Stimulated activated CD4-positive, alpha-beta T cell treated with anti-CD3 and anti-CD28 coated beads, TNF-alpha, amount 100 ng/mL, for 48 hours (primary cell): Measurements from ENCODE around the gene RBM10.

Experiments used
- DNase-seq, 3 donors: peaks; one replicate each; pipeline ENCODE4 v3.0.0-alpha.2; 2020; ENCODE audit warnings: low read depth in 3 of 3

The RBM10 gene

GRCh38 chrX:47148946-47149345, 3.9 kb downstream of the RBM10 start:
- DNase-seq, result no peak

DNA sequence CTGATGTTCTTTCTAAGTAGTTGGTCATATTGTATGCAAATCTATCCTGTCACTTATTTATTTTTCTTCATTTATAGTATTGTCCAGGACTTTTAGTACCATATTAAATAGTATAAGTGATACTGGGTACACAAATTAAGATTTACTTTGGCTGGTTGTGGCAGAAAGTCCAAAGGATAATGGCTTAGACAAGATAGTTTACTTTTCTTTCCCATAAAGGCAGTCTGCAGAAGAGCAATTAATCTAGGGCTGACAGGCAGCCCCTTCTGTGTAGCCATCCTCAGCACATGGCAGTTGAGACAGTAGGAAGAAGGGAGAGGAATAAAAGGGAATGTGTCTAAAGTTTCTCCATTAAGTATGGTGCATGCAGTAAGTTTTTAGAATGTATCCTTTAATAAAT, 6.4 kb downstream of the RBM10 start:
- DNase-seq, result no peak

DNA sequence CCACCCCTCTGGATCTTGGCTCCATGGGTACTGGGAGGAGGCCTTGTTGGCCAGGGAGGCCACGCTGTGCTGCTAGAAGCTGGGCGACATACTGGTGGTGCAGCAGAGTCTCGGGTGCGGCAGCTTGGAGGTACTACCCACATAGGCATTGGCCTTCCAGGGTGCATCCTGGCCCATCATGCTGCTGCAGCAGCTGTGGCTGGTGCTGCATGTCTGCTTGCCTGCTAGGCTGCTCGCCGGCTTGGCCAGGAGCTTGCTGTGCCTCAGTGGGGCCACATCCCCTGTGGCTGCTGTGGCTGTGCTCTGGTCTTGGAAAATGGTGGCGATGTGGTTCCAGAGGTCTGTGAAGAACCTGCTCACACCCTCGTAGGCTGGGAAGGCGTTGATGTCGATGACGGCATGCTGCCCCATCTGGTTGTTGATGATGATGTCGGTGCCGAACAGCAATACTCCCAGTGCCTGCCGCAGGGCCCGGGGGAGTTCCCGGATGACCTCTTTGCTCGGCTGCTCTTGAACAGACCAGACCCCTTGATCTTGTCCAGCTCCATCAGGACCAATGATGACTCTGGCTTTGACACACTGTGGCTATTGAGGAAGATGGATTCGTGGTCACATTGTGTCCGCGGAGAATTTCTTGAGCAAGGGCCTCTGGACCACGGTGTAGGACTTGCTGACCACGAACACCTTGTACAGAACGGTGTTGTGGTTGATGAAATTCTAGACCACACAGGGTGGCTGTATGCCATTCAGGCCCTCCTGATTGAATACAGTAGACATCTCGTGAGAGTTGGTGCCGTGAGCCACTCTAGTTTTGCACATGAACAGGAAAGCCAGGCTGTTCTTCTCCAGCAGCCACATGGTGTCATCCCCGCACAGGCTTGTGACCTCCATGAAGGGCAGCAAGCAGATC, 11.8 kb downstream of the RBM10 start:
- DNase-seq, result no peak

GRCh38 chrX:47158131-47158530, 13.1 kb downstream of the RBM10 start:
- no peak for DNase-seq

GRCh38 chrX:47158781-47159180, 13.8 kb downstream of the RBM10 start:
- DNase-seq, result no peak

- DNase-seq, result no peak
Observed at GRCh38 chrX:47160781-47161180, 15.8 kb downstream of the RBM10 start.

GRCh38 chrX:47162927-47163583, 18.0 kb downstream of the RBM10 start:
- DNase-seq, result no peak

DNA sequence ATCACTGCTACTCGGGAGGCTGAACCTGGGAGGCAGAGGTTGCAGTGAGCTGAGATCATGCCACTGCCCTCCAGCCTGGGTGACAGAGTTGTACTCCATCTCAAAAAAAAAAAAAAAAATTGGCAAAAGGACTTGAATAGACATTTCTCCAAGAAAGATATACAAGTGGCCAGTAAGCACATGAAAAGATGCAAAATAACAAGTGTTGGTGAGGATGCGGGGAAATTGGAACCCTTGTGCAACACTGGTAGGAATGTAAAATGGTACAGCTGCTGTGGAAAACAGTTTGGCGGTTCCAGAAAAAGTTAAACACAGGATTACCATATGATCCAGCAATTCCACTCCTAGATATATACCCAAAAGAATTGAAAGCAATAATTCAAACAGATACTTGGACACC, 19.4 kb downstream of the RBM10 start:
- no peak for DNase-seq

DNA sequence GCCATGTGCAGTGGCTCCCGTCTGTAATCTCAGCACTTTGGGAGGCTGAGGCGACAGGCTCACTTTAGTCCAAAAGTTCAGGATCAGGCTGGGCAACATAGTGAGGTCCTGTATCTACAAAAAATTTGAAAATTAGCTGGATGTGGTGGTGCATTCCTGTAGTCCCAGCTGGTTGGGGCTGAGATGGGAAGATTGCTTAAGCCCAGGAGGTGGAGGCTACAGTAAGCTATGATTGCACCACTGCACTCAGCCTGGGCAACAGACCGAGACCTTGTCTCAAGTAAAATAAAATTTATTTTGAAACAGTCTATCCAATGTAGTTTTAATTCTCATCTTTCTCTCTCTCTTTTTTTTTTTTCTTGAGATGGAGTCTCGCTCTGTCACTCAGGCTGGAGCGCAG, 21.1 kb downstream of the RBM10 start:
- DNase-seq, result no peak

DNA sequence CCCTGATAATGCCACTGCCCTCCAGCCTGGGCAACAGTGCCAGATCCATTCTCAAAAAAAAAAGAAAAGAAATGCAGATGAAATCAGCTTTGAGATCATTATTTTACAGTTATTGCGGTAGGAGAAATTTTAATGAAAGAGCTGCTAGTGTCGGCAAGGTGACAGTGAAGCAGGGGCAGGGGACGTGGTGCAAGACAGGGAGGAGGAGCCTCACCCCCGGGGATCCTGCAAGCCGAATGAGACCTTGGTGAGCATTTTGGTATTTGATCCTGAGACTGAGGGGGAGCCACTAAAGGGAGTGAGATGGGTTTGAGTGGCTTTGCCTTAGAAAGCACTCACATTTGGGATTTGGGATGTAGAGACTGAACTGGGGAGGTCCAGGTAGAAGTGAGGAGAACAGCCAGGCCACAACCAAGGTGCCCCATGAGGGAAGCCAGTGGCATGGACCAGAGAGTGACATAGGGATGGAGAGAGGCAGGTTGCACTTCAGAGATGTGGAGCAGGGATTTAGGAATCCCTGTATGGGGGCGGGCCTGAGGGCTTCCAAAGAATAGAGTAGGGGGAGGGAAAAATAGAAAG, 23.6 kb downstream of the RBM10 start:
- no peak for DNase-seq

DNA sequence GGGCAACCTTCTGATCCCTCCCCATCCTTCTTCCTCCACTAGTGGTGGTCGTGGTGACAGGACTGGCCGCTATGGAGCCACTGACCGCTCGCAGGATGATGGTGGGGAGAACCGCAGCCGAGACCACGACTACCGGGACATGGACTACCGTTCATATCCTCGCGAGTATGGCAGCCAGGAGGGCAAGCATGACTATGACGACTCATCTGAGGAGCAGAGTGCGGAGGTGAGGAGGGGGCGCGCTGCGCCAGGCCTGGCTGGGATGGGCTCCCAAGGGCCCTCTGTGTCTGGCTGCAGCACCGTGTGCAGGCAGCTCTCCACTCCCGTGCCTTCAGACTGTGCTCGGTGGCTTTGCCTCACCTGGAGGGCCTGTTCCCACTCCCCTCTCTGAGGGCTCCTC, 24.3 kb downstream of the RBM10 start:
- DNase-seq, result no peak

DNA sequence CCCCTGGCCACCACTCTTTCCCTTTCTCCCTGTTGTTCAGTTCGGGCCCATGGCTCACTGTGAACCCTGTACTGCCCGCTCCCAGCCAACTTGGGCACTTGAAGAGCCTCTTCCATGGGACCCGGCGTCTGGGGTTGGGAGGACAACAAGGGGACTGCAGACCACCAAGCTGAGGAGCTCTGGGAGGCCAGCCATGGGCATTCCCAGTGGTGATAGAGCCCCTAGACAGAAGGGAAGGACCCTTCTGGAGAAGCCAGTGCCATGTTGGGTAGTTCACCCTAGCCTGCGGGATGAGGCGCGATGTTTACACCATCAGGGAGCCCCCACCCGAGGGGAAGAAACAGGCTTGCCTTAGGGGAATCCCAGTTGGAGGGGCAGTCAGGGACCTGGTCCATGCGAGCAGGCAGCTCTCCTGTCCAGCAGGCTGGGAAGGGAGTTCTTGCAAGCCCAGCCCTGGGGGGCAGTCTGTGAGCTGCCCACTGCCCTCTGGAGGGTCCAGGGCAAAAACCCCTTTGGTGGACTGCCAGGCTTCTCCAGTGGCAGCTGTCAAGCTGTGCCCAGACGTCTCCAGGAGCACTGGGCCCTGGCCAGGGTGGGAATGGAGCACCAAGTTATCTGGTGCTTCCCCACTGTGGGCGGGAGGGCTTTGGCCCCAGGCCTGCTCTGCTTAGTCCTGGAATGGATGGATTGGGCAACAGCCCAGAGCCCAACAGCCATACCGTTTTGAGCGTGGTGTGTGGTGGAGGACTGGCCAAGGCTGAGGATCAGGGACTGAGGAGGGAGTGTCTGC, 24.9 kb downstream of the RBM10 start:
- no peak for DNase-seq

- no peak for DNase-seq
Observed at GRCh38 chrX:47170861-47171692, 26.1 kb downstream of the RBM10 start.

DNA sequence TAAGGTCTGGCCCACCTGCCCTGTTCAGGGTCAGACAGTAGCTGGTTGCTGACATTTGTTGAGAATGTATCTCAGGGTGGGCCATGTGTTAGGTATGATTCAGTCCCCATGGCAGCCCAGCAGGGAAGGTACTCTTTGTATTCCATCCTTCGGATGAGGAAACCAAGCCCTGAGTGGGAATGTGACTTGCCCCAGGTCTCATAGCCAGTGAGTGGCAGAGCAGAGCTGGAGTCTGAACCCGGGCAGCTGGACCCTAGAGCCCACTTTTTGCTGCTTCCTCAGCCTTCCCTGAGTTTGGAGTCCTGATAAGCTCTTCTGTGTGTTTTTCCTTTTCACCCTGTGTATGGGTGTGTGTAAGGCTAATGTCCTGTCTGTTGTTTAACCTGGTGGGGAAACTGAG, 27.0 kb downstream of the RBM10 start:
- no peak for DNase-seq

GRCh38 chrX:47172549-47172948, 27.5 kb downstream of the RBM10 start:
- no peak for DNase-seq

DNA sequence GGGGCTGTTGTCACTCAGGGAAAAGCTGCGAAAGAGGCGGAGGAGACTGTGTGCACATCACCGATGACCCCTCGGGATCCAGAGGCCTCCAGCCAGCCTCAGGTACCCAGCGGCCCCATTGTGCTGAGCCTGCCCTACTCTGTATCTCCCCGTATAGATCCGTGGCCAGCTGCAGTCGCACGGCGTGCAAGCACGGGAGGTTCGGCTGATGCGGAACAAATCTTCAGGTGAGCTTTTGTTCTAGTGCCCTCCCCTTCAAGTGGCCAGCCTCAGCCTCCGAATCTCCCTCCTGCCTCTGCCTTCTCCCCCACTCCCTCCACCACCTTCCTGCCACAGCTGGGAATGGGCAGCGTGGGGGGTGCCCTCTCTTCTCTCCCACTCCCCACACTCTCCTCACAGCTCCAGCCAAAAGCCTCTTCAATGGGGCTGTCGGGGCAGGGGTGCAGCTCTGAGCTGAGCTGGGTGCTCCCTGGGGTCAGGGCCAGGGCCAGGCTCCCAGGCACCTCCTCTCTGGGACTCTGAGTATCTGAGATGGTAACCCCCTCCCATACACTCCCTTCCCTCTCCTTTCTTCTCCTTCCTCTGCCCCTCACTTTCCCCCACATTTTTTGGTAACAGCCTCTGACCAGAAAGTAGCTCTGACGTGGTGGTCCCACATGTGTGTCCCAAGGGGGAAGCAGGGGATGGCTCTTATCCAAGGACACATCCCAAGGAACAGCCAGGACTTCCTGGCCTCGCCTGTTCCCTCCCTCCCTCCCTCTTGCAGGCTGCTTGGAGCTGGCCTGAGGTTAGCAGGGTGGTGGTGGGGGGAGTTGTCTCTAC, 28.2 kb downstream of the RBM10 start:
- no peak for DNase-seq

- no peak for DNase-seq
Observed at GRCh38 chrX:47174376-47174775, 29.4 kb downstream of the RBM10 start.

DNA sequence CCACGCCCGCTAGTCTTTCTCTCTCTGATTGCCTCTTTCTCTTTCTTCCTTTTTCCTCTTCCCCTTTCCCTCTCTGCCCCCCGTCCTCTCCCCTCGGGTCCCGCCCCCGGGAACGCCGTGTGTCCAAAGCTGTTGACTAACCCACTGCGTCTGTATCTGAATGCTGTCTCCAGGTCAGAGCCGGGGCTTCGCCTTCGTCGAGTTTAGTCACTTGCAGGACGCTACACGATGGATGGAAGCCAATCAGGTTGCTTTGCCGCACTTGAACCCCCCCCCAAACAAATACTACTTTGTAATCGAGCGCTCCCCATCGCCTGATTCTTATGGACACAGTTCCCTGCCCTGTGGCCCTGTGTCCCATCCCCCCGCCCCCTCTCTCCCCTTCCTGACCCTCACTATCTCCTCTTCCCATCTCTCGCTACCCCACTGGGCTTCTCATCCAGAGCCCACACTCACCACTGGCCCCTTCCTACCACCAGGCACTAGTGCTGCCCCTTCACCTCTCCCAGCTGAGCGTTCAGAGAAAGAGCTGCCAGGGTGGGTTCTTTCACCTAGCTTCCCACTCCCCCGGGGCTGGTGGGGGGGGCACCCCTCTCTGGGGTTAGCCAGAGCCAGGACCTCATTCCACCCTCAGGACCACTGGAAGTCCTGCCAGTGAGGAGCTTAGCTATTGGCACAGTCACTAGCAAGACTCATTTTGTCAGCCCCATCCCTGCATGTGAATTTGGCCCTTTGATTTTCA, 30.0 kb downstream of the RBM10 start:
- no peak for DNase-seq

- no peak for DNase-seq
Observed at GRCh38 chrX:47175588-47175980, 30.6 kb downstream of the RBM10 start.
